ENCODE measurements around the gene QRSL1. TPM values are rescaled to one million over a fixed set of nuclear protein-coding genes. Genes with fewer than 3 reads are reported as not detected.

Gene QRSL1
- total RNA-seq, 1 experiment from 2014 or later, result 18.4 TPM

DNA sequence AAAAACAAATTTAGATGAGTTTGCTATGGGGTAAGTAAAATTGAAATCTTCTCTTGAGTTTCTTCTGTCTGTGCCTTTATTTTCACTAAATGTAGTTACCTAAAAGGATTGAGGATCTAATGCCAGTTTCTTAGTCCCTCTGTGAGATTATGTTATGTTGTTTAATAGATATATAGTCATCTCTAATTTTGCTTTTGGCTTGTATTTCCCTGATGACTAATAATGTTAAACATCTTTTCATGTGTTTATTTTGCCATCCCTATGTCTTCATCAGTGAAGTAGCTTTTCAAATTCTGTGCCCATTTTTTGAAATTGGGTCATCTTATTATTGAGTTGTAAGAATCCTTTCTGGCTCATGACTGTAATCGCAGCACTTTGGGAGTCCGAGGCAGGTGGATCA, 13.7 kb downstream of the QRSL1 start:
- ChIA-PET POLR2A (no interaction called here), CTCF (no interaction called here)
- H3K4me3 ChIP-seq (ENCODE audit: low read depth in 2 of 2, low read length in 2 of 2), result no peak overlapping the region
- H3K27ac ChIP-seq (ENCODE audit: low read length), result no peak overlapping the region
- H3K36me3 ChIP-seq (ENCODE audit: control insufficient read depth, insufficient read depth, low read length), result peaks cover 6% of the 10 kb centered on the region
- ATAC-seq (no peak), DNase-seq (ENCODE audit: low read depth, low spot score) (no peak)
- H3K4me1 ChIP-seq (ENCODE audit: control insufficient read depth, insufficient read depth, low read length), result no peaks in the 10 kb centered on the region
- no peaks in the 10 kb centered on the region for H3K27me3 ChIP-seq (ENCODE audit: control insufficient read depth, insufficient read depth, low read length)
- no peaks in the 10 kb centered on the region for H3K9me3 ChIP-seq (ENCODE audit: control insufficient read depth, insufficient read depth, low read depth, low read length)
- TF ChIP-seq POLR2AphosphoS5 (IDR thresholded peaks at IDR 0.05; ENCODE audit: low read depth, low read length), result no peak
- in situ Hi-C loops (cut with HindIII; ENCODE audit: low pct_unique_long_range_greater_than_20kb, low sequenced_read_pairs) (no loop called here), intact Hi-C loops (cut with micrococcal nuclease; ENCODE audit: unreplicated experiment) (no loop called here)
- BruUV-seq (replicated peaks), result no TSS peak

DNA sequence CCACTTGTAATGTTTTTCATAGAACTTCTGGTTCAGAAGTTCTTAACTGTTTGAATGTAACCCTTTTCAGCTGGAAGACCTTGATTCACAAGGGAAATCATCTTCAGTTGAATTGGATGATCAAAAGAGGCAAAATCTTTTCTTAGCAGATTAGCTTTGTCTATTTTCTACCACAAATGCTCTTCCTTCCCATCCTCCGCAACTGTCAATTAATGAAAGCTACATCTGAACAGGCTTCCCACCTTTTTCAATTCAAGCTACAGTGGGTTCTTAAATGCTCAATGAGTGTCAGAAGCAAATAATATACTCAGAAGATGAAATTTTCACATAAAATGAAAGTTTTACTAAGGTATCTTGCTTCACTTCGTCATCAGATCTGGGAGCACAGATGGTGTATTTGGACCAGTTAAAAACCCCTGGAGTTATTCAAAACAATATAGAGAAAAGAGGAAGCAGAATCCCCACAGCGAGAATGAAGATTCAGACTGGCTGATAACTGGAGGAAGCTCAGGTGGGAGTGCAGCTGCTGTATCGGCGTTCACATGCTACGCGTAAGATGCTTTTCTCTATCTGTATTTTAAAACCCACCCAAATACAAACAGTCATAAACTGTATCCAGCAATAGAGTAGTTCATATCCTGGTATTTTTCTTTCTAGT, 19.4 kb downstream of the QRSL1 start:
- no peak for TF ChIP-seq TCF7L2 (IDR thresholded peaks at IDR 0.05; ENCODE audit: low read depth, low read length)
- no peak for TF ChIP-seq POLR2AphosphoS5 (IDR thresholded peaks at IDR 0.05; ENCODE audit: low read depth, low read length)
- TF ChIP-seq, protein P1, sequence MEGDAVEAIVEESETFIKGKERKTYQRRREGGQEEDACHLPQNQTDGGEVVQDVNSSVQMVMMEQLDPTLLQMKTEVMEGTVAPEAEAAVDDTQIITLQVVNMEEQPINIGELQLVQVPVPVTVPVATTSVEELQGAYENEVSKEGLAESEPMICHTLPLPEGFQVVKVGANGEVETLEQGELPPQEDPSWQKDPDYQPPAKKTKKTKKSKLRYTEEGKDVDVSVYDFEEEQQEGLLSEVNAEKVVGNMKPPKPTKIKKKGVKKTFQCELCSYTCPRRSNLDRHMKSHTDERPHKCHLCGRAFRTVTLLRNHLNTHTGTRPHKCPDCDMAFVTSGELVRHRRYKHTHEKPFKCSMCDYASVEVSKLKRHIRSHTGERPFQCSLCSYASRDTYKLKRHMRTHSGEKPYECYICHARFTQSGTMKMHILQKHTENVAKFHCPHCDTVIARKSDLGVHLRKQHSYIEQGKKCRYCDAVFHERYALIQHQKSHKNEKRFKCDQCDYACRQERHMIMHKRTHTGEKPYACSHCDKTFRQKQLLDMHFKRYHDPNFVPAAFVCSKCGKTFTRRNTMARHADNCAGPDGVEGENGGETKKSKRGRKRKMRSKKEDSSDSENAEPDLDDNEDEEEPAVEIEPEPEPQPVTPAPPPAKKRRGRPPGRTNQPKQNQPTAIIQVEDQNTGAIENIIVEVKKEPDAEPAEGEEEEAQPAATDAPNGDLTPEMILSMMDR (IDR thresholded peaks at IDR 0.05), result no peak
- TF ChIP-seq SIN3A (IDR thresholded peaks at IDR 0.05; ENCODE audit: borderline replicate concordance, insufficient read depth, low read depth, low read length), result no peak
- TF ChIP-seq, protein P2, sequence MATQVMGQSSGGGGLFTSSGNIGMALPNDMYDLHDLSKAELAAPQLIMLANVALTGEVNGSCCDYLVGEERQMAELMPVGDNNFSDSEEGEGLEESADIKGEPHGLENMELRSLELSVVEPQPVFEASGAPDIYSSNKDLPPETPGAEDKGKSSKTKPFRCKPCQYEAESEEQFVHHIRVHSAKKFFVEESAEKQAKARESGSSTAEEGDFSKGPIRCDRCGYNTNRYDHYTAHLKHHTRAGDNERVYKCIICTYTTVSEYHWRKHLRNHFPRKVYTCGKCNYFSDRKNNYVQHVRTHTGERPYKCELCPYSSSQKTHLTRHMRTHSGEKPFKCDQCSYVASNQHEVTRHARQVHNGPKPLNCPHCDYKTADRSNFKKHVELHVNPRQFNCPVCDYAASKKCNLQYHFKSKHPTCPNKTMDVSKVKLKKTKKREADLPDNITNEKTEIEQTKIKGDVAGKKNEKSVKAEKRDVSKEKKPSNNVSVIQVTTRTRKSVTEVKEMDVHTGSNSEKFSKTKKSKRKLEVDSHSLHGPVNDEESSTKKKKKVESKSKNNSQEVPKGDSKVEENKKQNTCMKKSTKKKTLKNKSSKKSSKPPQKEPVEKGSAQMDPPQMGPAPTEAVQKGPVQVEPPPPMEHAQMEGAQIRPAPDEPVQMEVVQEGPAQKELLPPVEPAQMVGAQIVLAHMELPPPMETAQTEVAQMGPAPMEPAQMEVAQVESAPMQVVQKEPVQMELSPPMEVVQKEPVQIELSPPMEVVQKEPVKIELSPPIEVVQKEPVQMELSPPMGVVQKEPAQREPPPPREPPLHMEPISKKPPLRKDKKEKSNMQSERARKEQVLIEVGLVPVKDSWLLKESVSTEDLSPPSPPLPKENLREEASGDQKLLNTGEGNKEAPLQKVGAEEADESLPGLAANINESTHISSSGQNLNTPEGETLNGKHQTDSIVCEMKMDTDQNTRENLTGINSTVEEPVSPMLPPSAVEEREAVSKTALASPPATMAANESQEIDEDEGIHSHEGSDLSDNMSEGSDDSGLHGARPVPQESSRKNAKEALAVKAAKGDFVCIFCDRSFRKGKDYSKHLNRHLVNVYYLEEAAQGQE (IDR thresholded peaks at IDR 0.05; ENCODE audit: insufficient read depth in 1 of 2, low read depth in 2 of 2, low read length in 1 of 2), result no peak
- Histone ChIP-seq H3K27me3 (ENCODE audit: control insufficient read depth, insufficient read depth, low read length) (no peaks in the 10 kb centered on the region), H3K4me1 (ENCODE audit: control insufficient read depth, insufficient read depth, low read length) (no peaks in the 10 kb centered on the region), H3K27ac (ENCODE audit: low read length) (no peak overlapping the region), H3K36me3 (ENCODE audit: control insufficient read depth, insufficient read depth, low read length) (peaks cover 16% of the 10 kb centered on the region), H3K9me3 (ENCODE audit: control insufficient read depth, insufficient read depth, low read depth, low read length) (no peaks in the 10 kb centered on the region), H3K4me3 (ENCODE audit: low read depth in 2 of 2, low read length in 2 of 2) (no peak overlapping the region)
- DNase-seq (ENCODE audit: low read depth, low spot score), result no peak
- in situ Hi-C loops (cut with HindIII; ENCODE audit: low pct_unique_long_range_greater_than_20kb, low sequenced_read_pairs) (no loop called here), intact Hi-C loops (cut with micrococcal nuclease; ENCODE audit: unreplicated experiment) (no loop called here)
- BruUV-seq (replicated peaks), result no TSS peak
- ChIA-PET CTCF (no interaction called here), POLR2A (no interaction called here)
- ATAC-seq, result no peak

DNA sequence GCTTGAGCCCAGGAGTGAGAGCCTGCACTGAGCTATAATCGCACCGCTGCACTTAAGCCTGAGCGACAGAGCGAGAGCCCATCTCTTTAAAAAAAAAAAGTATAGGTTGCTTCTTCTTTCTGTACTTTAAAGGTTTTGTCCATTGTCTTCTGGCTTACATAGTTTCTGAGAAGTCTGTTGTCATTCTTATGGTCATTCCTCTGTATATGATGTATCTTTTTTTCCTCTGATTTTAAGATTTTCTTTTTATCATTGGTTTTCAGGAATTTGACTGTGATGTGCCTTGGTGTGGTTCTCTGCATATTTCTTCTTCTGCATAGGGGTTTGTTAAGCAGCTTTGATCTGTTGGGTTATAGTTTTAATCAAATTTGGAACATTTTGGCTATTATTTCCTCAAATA, 29.1 kb downstream of the QRSL1 start:
- BruUV-seq (replicated peaks), result no TSS peak
- Histone ChIP-seq H3K36me3 (ENCODE audit: control insufficient read depth, insufficient read depth, low read length) (peaks cover 8% of the 10 kb centered on the region; the same call in 1 of the 2 replicates), H3K9me3 (ENCODE audit: control insufficient read depth, insufficient read depth, low read depth, low read length) (peaks cover 9% of the 10 kb centered on the region), H3K27ac (ENCODE audit: low read length) (no peak overlapping the region), H3K27me3 (ENCODE audit: control insufficient read depth, insufficient read depth, low read length) (no peaks in the 10 kb centered on the region), H3K4me1 (ENCODE audit: control insufficient read depth, insufficient read depth, low read length) (no peaks in the 10 kb centered on the region), H3K4me3 (ENCODE audit: low read depth in 2 of 2, low read length in 2 of 2) (no peak overlapping the region)
- intact Hi-C loops (cut with micrococcal nuclease; ENCODE audit: unreplicated experiment), result no loop called here
- ChIA-PET CTCF (interaction anchor here (0.6 kb wide), 1 partner anchor 221 kb away, joined by 3 read pairs; no protein-coding TSS in a partner anchor), POLR2A (no interaction called here)
- in situ Hi-C loops (cut with HindIII; ENCODE audit: low pct_unique_long_range_greater_than_20kb, low sequenced_read_pairs), result no loop called here
- TF ChIP-seq, protein P1 (IDR thresholded peaks at IDR 0.05), result no peak
- TF ChIP-seq, protein P2 (IDR thresholded peaks at IDR 0.05; ENCODE audit: insufficient read depth in 1 of 2, low read depth in 2 of 2, low read length in 1 of 2), result no peak
- TF ChIP-seq TCF7L2 (IDR thresholded peaks at IDR 0.05; ENCODE audit: low read depth, low read length) (no peak), SIN3A (IDR thresholded peaks at IDR 0.05; ENCODE audit: borderline replicate concordance, insufficient read depth, low read depth, low read length) (no peak), POLR2AphosphoS5 (IDR thresholded peaks at IDR 0.05; ENCODE audit: low read depth, low read length) (no peak)
- no peak for ATAC-seq
- no peak for DNase-seq (ENCODE audit: low read depth, low spot score)
